Loucy (cell line): ENCODE measurements around the gene TRAF2.

Source experiments
- EZH2phosphoT487 ChIP-seq: fragments of 200-600 bp; IDR thresholded peaks from 2 replicates; pipeline ENCODE4 v1.6.1; 2018; ENCODE audit warnings: antibody characterized with exemption, mild to moderate bottlenecking, moderate library complexity, borderline replicate concordance
- TF ChIP-seq, protein P1 (sequence below): fragments of 200-600 bp; sonication (generic); conservative IDR thresholded peaks from 2 replicates; pipeline ENCODE4 v1.5.1; 2014; ENCODE audit warnings: mild to moderate bottlenecking, antibody characterized with exemption, low read length

DNA sequence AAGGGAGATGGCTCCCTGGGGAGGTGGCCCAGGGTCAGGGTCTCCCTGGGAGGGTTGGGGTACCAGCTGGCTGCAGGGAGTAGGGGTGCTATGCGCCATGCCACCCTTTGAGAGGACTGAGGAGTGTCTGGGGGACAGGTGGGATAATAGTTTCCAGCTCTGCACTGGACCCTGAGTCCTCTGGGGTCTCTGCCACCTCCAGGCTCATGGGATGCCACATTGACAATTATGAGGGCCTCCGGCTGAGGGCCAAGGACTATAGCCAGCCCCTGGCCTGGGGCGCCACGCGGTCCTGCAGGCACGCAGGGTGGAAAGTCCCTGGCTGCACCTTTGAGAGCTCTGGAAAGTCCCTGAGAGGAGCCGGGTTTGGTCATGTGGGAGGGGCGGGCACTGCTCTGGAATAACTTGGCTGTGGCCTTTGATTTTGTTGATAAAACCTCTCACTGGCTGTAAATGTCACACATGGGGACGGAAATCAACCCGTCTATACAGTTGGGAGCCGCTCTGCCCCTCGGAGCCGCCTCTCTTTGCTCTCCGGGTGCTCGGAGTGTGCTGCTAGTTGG, 16.0 kb downstream of the TRAF2 start:
- TF ChIP-seq, protein P1, sequence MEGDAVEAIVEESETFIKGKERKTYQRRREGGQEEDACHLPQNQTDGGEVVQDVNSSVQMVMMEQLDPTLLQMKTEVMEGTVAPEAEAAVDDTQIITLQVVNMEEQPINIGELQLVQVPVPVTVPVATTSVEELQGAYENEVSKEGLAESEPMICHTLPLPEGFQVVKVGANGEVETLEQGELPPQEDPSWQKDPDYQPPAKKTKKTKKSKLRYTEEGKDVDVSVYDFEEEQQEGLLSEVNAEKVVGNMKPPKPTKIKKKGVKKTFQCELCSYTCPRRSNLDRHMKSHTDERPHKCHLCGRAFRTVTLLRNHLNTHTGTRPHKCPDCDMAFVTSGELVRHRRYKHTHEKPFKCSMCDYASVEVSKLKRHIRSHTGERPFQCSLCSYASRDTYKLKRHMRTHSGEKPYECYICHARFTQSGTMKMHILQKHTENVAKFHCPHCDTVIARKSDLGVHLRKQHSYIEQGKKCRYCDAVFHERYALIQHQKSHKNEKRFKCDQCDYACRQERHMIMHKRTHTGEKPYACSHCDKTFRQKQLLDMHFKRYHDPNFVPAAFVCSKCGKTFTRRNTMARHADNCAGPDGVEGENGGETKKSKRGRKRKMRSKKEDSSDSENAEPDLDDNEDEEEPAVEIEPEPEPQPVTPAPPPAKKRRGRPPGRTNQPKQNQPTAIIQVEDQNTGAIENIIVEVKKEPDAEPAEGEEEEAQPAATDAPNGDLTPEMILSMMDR: no peak
- no peak for TF ChIP-seq EZH2phosphoT487
